Activated B cell treated with CpG ODN at 0.5 μM for 24 hours (primary cell): ENCODE results near the gene FFAR4. TPM values are rescaled to one million over a fixed set of nuclear protein-coding genes. Genes with fewer than 3 reads are reported as not detected.

Experiments used
- ATAC-seq: fragments of 200-7000 bp; cut with Tn5 transposase; one replicate; pipeline ENCODE4 v1.10.0; 2021; ENCODE audit warnings: low read depth, mild to moderate bottlenecking, moderate library complexity
- CTCF ChIA-PET: fragments of 350-600 bp; sonication (Branson Sonifier 250); formaldehyde crosslinking; loops from one replicate; lab custom pipeline; 2021; ENCODE audit warnings: antibody characterized with exemption; lab: Charles Lee
- POLR2A ChIA-PET: fragments of 350-600 bp; sonication (Branson Sonifier 250); formaldehyde crosslinking; loops from one replicate; lab custom pipeline; 2021; ENCODE audit warnings: antibody characterized with exemption; lab: Charles Lee
- DNase-seq: peaks from one replicate; pipeline ENCODE4 v3.0.0; 2022
- H3K27ac Mint-ChIP-seq: one replicate; pipeline ENCODE4 v1.8.0; 2020; ENCODE audit warnings: mixed read lengths
- H3K27me3 Mint-ChIP-seq: one replicate; pipeline ENCODE4 v1.8.0; 2021; ENCODE audit warnings: mixed read lengths
- H3K36me3 Mint-ChIP-seq: one replicate; pipeline ENCODE4 v1.8.0; 2021; ENCODE audit warnings: low read depth, mixed read lengths
- H3K4me1 Mint-ChIP-seq: one replicate; pipeline ENCODE4 v1.8.0; 2021; ENCODE audit warnings: mixed read lengths
- H3K4me3 Mint-ChIP-seq: one replicate; pipeline ENCODE4 v1.8.0; 2020; ENCODE audit warnings: mild to moderate bottlenecking, mixed read lengths
- H3K9me3 Mint-ChIP-seq: one replicate; pipeline ENCODE4 v1.8.0; 2020; ENCODE audit warnings: mixed read lengths
- CTCF ChIP-seq: fragments of 200-600 bp; IDR thresholded peaks from one replicate; pipeline ENCODE4 v1.8.0; 2022; ENCODE audit warnings: antibody characterized with exemption, mild to moderate bottlenecking
- intact Hi-C: fragments of 100-400 bp; cut with micrococcal nuclease; formaldehyde crosslinking; loops from one replicate; pipeline ENCODE4 v1.15.1; 2024
- total RNA-seq: library from RNA; stranded (reverse); gene quantifications from 2 replicates; pipeline ENCODE4 v1.2.3, GENCODE V29; 2022

Gene FFAR4
- total RNA-seq, 1 donor from 2014 or later: not detected

GRCh38 chr10:93604146-93604545 is 37.7 kb downstream of the FFAR4 start:
- no peak overlapping the region for H3K4me3 Mint-ChIP-seq
- no peak overlapping the region for H3K27ac Mint-ChIP-seq
- ChIA-PET CTCF (no interaction called here), POLR2A (no interaction called here)
- H3K4me1 Mint-ChIP-seq: no peaks in the 10 kb centered on the region
- H3K36me3 Mint-ChIP-seq: no peaks in the 10 kb centered on the region
- intact Hi-C loops: no loop called here
- TF ChIP-seq CTCF: no peak
- peaks cover 49% of the 10 kb centered on the region for H3K27me3 Mint-ChIP-seq
- no peak for DNase-seq
- no peak for ATAC-seq
- H3K9me3 Mint-ChIP-seq: peaks cover 11% of the 10 kb centered on the region

GRCh38 chr10:93608421-93608820 is 42.0 kb downstream of the FFAR4 start:
- ChIA-PET CTCF (no interaction called here), POLR2A (no interaction called here)
- no peak for DNase-seq
- ATAC-seq: no peak
- no peak for TF ChIP-seq CTCF
- peaks cover 26% of the 10 kb centered on the region for H3K27me3 Mint-ChIP-seq
- H3K36me3 Mint-ChIP-seq: no peaks in the 10 kb centered on the region
- no peaks in the 10 kb centered on the region for H3K4me1 Mint-ChIP-seq
- no peak overlapping the region for H3K4me3 Mint-ChIP-seq
- H3K9me3 Mint-ChIP-seq: peaks cover 11% of the 10 kb centered on the region
- intact Hi-C loops: no loop called here
- H3K27ac Mint-ChIP-seq: no peak overlapping the region

- CTCF ChIA-PET: no interaction called here
- POLR2A ChIA-PET: no interaction called here
- H3K27ac Mint-ChIP-seq: no peak within 1 kb of the TSS
- no peak for ATAC-seq
- TF ChIP-seq CTCF: no peak
- peaks cover 8% of the 10 kb centered on the region for H3K4me1 Mint-ChIP-seq
- peaks cover 6% of the 10 kb centered on the region for H3K9me3 Mint-ChIP-seq
- peaks cover 8% of the 10 kb centered on the region for H3K27me3 Mint-ChIP-seq
- DNase-seq: no peak
- H3K36me3 Mint-ChIP-seq: no peaks in the 10 kb centered on the region
- H3K4me3 Mint-ChIP-seq: no peak within 1 kb of the TSS
- intact Hi-C loops: no loop called here
Measured at GRCh38 chr10:93612311-93612710, 45.8 kb downstream of the FFAR4 start, which contains the start of gene PDE6C. Gene PDE6C (plus strand): TSS chr10:93612537. CDS start chr10:93612726, 189 bp downstream.

- POLR2A ChIA-PET: no interaction called here
- H3K27ac Mint-ChIP-seq: no peak overlapping the region
- intact Hi-C loops: no loop called here
Measured at GRCh38 chr10:93613126-93613525, 46.7 kb downstream of the FFAR4 start.

More at GRCh38 chr10:93613126-93613525, 46.7 kb downstream of the FFAR4 start:
- DNase-seq: no peak
- H3K36me3 Mint-ChIP-seq: no peaks in the 10 kb centered on the region
- CTCF ChIA-PET: no interaction called here
- no peak overlapping the region for H3K4me3 Mint-ChIP-seq
- H3K4me1 Mint-ChIP-seq: peaks cover 8% of the 10 kb centered on the region
- peaks cover 7% of the 10 kb centered on the region for H3K27me3 Mint-ChIP-seq
- H3K9me3 Mint-ChIP-seq: no peaks in the 10 kb centered on the region
- no peak for ATAC-seq
- no peak for TF ChIP-seq CTCF
